Stimulated activated CD4-positive, alpha-beta T cell treated with anti-CD3 and anti-CD28 coated beads, Interleukin-2, amount 100 ng/mL, for 48 hours (primary cell): Measurements from ENCODE around the gene CORO2A.
"Not testable (repeated sequence)": the region's sequence is repeated elsewhere in the genome, so short reads cannot be mapped to it uniquely, and the experiment has no call there.

ENCODE experiments used
- DNase-seq, 2 donors: peaks; one replicate each; pipeline ENCODE4 v3.0.0-alpha.2; 2020

The CORO2A gene

DNA sequence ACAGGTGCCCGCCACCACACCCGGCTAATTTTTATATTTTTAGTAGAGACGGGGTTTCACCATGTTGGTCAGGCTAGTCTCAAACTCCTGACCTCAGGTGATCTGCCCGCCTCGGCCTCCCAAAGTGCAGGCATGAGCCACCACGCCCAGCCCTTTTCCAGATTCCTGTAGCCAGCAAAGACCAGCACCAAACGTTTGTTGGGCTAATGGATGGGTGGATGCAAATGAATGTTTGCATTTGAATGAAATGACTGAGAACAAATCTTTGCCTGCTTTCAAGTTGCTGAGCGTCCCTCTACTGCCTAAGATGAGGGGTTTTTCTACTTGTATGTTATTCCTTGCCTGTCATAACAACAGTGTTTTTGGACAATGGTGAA, 115.9 kb downstream of the CORO2A start:
- DNase-seq: not testable (repeated sequence)

DNA sequence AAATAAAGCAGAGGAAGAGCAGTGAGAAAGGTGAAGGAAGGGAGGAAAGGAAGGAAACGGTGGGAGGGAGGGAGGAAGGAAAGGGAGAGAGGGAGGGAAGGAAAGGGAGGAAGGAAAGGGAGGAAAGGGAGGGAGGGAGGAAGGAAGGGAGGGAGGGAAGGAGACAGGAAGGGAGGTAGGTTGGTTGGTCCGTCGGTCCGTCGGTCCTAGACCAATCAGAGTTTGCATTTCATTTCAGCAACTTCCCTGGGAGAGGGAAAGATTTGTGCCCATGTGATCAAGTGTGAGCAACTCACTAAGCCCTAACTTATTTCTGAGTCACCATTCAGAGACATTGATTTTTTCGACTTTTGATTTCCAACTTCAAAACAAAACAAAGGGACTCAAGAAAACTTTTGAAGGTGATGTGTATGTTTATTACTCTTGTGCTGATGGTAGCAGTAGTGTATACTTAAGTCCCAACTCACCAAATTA, 117.1 kb downstream of the CORO2A start:
- no peak for DNase-seq

DNA sequence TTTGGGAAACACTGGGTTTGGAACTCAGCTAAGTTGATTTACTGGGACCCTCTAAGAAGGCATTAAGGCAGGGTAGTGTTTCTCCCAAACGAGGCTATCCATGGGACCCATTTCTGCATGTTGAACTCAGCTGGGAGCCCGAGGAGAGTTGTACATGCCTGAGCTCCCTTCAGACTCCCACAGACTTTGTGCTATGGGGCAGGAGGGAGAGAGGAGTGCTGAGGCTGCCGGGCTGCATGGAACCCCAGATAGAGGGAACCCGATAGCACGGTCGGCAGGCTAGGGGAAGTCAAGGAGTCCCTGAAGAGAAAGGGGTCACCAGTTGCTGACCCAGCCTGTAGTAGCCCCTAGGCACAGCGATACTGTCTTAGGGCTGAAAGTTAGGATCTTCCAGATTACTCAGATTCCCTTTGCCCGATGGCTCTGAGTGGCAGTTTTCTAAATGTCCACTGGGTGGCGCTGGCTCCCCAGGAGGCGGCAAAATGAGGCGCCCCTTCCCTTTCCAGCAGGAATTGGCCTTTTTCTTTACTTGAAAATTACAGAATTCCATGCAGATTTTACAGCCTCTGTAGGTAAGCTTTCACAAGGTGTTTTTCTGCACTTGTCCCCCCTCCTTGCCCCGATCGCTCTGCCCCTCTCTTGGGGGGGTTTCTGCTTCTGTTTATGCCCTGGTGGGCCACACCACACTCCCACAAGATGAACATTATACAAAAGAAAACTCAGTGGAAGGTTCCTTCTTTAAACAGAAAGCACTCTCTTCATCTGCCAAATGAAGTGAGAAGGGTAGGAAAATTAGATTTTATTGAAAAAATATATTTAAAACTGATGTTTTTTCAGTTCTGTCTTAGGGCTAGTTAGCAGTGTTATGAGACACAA, 118.1 kb downstream of the CORO2A start:
- peak; percentile 63 to 70 for DNase-seq

DNA sequence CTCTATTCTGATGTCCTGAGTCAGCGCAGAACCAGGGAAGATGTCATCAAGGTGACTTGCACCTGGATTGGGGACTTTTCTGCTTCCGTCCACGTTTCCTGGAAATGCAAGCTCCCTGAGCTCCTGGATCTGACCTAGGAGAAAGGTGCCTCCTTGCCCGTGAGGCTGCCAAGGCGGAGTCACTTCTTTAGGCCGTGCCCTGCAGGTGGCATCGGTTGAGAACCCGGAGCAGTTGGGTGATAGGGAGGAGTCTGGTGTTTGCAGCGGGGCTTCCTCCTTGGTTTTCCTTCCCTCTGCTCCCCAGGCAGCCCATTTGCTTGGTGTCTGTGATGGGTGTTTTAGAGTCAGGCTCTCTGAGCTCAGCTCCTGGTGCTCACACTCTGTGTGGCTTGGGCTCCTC, 120.7 kb downstream of the CORO2A start:
- DNase-seq: no peak
